GM10847 (cell line): Measurements from ENCODE around the gene ARVCF.

Experiments
- POLR2A ChIP-seq: IDR thresholded peaks from 2 replicates; pipeline ENCODE4 v1.6.1; 2011; ENCODE audit not compliant: insufficient read length; ENCODE audit errors: extremely low read depth

The ARVCF gene

DNA sequence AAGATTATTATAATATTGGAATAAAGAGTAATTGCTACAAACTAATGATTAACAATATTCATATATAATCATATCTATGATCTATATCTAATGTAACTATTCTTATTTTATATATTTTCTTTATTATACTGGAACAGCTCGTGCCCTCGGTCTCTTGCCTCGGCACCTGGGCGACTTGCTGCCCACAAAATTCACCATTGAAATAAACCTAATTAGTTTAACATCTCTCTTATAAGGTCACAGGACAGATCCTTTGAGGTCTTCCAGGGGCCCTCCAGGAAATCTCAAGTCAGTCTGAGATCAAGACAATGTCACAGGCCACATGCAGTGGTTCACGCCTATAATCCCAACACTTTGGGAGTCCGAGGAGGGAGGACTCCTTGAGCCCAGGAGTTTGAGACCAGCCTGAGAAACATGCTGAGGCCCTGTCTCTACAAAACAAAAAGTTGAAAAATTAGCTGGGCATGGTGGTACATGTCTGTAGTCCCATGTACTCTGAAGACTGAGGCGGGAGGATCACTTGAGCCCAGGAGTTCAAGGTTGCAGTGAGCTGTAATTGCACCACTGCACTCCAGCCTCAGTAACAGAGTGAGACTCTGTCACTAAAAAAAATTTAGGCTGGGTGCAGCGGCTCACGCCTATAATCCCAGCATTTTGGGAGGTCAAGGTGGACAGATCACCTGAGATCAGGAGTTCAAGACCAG, 68.4 kb downstream of the ARVCF start:
- no peak for TF ChIP-seq POLR2A

DNA sequence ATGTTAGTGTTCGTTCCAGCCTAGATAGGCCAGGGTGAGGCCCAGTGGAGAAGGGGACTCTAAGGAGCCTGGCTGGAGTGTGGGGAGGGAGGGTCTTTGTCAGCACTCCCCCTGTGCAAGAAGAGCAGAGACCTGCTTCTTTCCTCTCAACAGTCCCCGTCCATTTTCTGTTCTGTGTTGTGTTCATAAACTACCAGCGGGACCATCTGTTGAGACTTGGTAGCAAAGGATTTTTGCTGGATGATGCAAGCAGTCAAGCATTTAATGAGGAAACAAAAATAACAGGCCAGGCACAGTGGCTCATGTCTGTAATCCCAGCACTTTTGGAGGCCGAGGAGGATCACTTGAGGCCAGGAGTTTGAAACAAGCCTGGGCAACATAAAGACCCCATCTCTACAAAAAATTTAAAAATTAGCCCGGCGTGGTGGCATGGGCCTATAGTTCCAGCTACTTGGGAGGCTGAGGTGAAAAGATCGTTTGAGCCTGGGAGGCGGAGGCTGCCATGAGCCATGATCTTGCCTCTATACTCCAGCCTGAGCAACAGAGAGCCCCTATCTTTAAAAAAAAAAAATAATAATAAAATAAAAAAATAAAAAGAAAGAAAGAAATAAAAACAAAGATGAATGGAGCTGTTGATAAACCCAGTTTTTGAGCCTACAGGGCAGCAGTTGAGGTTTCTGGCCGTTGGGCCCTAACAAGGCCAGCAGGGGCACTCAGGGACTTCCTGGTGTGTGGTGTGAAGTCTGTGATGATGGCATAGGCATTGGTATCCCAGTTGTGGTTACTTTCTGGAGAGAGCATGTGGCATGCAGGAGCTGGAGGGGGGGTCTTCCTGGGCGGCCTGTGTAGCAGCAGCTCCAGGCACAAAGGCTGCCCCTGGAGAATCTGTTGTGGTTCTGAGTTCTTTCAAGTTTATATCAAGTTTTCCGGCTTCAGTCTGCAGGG, 73.3 kb downstream of the ARVCF start:
- no peak for TF ChIP-seq POLR2A

DNA sequence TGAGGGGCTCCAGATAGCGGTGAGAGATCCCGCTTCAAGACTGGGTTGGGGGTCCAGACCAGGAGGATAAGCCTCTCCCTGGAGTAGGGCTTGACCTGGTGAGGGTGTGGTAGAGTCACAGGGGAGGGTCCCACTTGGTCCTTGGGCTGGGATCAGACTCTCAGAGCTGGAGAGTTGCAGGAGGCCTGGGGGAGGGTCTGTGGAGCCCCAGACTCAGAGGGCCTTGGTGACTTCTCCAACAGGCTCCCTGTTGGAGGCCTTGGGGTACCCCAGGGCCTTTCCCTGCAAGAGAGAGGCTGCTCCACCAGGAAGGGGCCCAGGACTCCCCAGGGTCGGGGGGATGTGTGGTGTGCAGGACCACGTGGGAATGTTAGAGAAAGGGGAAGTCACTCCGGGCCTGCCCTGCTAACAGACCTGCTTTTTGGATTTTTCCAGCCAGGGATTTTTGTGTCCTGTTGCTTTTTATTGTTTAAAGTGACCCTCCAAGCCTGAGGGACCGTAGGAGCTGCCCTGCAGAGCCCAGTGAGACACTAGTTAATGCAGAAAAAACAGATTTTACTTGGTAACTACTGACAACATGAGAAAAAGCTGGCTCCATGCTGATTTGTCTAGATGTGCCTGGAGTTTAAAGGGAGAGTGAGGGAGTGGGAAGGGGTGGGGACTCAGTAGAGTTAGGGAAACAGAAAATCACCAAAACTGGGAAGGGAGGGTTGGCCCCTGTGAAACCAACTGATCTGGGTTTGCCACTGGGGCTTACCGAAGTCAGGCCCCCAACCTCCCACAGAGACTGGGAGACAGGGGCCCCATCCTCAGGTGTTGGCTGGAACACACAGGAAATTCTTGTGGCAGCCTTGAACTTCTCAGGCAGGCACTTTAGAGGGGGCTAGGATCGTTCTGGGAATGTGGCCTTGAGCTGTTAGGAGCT, 74.2 kb downstream of the ARVCF start:
- TF ChIP-seq POLR2A, result no peak

DNA sequence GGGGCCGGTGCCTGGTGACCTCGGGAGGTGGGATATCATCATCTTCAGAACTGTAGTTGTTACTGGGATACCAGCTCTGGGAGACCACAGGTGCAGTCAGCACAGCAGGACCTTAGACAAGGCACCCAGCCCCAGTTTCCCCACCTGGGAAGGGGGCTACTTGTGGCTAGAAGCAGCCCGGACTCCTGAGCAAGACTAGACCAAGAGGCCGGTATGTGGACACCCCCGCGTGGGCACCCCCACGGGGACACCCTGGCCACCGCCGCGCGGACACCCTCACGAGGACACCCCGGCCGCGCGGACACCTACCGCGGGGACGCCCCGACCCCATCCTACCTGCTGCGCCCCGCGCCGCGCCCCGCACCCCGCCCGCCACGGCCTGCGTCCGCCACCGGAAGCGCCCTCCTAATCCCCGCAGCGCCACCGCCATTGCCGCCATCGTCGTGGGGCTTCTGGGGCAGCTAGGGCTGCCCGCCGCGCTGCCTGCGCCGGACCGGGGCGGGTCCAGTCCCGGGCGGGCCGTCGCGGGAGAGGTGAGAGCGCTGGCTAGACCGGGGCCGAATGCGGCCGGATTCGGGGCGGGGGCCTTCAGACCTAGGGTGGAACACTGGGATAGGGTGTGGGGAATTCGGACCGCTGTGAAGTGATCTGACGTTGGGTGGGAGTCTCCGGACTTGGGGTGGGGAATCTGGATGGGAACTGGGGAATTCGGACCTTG, 75.1 kb downstream of the ARVCF start, which contains the start of the genes COMT and TXNRD2:
COMT (plus strand) TSS at position 408 of the 718 bp plus-strand sequence. CDS start 20,755 bp downstream, outside the sequence.
TXNRD2 (minus strand) TSS at position 454 of the 718 bp plus-strand sequence; CDS start at position 439, 15 bp downstream.
- TF ChIP-seq POLR2A, result peak; percentile 91

DNA sequence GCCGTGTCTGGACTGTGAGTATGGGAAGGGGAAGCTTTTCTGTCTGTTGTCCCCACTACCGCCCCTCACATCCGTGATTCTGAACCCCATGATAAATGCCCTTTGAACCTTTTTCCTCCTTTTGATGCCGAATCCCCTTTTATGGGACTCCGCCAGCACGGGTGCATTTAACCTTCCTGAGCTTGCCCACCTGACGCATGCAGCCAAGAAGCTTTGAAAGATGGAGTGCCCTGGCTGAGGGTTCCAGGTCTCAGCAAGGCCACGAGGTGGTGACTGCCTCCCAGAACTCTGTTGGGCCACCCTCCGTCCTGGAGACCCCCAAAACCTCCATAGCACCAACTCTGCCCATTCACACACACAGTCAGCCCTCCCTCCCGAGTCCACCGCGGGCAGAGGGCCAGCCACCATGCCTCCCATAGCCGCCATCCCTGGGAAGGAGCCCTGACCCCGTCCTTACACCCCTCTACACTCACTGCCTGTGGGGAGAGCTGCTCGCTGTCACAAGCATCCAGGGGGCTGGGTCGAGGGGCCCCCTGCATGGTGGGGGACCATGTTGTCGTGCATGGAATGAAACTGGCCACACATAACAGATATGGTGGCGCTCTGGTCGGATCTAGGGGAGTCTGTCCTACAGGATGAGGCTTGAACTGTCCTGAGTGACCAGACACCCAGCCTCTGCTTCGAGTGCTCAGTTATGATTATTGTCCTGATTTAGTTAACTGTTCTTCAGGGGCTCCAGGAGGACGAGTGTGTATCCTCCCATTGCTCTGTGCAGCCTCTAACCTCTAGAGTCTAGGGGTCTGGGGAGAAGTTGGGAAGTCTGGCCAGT, 75.9 kb downstream of the ARVCF start:
- no peak for TF ChIP-seq POLR2A

DNA sequence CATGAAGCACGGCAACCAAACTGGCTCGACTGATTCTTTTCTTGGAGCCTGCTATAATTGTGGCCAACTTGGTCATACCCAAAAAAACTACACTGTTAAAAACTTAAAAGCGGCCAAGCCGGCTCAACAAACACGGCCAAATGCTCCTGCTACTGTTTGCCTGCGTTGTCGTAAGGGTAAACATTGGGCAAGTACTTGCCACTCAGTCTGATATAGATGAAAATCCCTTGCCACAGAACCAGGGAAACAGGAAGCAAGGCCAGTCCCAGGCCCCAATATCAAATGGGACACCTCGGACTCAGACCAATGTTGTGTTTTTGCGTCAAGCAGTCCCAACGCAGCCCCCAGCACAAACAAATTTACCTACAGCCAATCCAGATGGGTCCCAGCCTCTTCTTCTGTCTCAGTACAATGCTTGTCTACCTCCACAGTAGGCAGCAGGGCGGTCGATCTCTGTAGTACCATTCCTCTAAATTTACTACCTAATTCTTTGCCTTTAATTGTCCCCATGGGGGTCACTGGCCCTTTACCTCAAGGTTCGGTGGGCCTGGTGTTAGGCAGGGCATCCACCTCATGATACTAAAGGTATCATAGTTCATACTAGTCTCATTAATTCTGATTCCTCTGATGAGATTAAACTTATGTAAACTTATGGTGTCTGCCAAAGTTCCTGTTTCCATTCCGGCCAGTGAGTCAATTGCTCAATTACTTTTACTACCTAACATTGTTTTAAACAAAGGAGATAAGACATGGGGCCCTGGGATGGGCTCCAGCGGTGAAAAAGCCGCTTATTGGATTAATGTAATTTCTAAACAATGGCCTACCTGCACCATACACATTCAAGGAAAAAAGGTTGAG, 78.8 kb downstream of the ARVCF start:
- TF ChIP-seq POLR2A, result no peak

DNA sequence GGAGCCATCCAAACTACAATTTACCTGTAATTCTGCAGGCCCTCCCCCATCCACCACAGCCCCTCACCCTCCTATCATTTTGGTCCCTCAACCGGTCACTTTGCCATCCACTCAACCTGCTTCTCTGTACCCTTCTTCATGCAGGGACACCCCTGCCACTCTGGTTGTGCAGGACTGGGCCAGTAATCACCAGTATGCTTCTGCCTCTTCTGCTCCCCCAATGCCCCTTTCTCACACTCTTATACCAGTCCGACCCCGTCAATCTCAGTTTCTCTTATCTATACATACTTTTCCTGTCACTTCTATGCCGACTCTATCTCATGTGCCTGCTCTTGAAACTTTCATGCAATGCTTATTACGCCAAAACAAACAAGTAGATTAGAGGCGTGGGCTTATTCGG, 80.1 kb downstream of the ARVCF start:
- TF ChIP-seq POLR2A, result no peak

DNA sequence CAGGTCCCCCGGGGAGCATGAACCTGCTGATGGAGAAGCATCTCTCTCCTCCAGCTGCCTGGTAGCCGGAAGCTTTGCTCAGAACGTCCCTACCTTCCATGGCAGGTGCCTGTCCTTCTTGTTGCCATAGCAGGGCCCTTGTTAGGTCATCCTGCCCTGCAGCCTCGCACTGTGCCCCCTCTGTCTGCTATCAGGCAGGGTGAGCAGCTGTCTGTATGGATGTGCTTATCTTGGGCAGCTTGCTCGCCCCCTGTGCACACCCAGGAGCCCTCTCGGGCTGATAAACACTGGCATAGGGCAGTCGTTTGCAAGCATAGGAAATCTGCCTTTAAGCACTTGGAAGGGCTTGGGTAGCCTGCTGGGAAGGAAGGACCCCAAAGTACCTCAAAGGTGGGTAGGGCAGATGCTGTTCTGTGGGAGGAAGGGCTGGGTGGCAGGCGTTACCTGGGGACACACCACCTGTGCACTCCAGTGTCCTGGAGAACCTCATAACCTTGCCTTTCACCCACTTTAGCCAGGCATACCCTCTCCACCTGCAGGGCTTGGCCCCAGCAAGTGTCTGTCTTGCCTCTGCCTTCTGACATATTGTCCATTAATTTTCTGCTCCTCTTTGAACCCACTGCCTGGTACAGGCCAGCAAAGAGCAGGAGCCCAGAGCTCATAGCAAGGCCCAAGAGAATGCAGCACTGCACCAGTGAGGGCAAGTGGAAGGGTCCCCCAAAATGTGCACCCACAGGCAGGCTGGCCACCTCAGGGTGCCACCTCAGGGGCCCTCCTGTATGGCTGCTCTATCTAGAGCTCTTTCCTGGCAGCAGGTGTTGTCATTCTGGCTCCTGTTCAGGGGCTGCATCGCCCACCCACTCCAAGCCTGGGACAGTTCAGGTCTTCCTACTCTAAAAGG, 83.0 kb downstream of the ARVCF start:
- no peak for TF ChIP-seq POLR2A

DNA sequence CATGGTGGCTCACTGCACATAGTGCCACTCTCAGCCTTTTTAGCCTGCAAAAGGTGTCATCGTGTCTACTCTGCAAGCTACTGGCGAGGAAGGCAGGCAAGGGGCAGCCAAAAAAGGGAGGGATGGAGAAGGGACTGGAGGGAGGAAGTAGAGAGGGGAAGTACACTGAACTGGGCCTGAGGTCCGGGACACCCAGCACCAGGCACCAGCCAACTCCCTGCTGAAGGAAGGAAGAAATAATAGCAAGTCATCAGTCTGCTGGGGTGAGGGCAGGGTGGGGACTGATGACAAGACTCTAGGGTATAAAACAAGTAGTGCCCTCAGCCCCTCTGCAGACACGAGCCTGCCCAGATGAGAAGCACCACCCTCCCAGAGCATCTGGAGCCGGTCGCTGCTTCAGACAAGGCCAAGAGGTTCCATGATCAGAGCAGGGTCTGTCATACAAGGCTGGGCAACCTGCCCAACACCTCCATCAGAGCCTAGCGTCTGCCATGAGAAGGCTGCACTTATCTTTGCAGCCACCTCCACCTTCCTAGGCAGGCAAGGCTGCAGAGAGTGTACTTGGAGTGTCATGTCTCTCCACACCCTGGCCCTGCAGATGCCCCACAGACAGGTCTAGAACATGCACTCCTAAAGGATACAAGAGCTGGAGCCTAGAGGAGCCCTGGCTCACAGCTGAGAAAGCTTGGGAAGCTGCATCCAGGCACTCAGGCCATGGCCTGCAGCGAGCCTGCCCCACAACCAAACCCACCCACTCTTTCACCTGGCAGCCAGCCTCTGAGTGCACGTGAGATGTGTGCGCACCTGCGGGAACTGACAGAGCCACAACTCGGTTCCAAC, 84.0 kb downstream of the ARVCF start:
- TF ChIP-seq POLR2A, result no peak

DNA sequence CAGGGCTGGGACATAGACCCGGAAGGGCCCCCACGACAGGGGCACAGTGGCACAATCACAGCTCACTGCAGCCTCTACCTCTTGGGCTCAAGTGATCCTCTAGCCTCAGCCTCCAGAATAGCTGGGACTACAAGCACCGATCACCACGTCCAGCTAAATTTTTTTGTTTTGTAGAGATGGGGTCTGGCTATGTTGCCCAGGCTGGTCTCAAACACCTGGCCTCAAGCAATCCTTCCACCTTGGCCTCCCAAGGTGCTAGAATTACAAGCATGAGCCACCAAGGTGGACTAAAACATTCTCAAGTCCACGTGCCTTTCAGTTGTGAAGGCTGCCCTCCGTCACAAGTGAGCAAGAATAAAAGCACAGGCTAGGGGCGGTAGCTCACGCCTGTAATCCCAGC, 85.1 kb downstream of the ARVCF start:
- no peak for TF ChIP-seq POLR2A
